Measurements from ENCODE around the gene RARB. TPM values are rescaled to one million over a fixed set of nuclear protein-coding genes. Genes with fewer than 3 reads are reported as not detected.
A peak's percentile ranks its signal among the peaks of the same experiment; 100 is the strongest.

The RARB gene
- total and polyA plus RNA-seq, 2 donors (not counting 1 experiment from before 2014, with no cell fraction given) = 9.4 to 13.3 TPM

- no peaks in the 10 kb centered on the region for H3K36me3 ChIP-seq (ENCODE audit: control insufficient read depth, insufficient read depth, low read length)
- H3K4me3 ChIP-seq (replicated peaks in 1 of 4; ENCODE audit: control extremely low read depth in 1 of 4, insufficient read depth in 1 of 4, low read depth in 3 of 4, low read length in 4 of 4) = no peak overlapping the region
- no peak overlapping the region for H2AFZ ChIP-seq (ENCODE audit: low read length)
- no peaks in the 10 kb centered on the region for H3K9me3 ChIP-seq (ENCODE audit: control insufficient read depth, insufficient read depth, low read depth, low read length)
- no peak overlapping the region for H3K9ac ChIP-seq (ENCODE audit: insufficient read depth, low read length)
- no peak overlapping the region for H3K27ac ChIP-seq (ENCODE audit: insufficient read depth, low read length)
- DNase-seq (ENCODE audit: low read depth in 2 of 2) = peak in 1 of 2 donors; percentile 65
- no peaks in the 10 kb centered on the region for H3K4me1 ChIP-seq (ENCODE audit: control insufficient read depth, extremely low read depth, insufficient read depth, low read length)
- no peaks in the 10 kb centered on the region for H3K79me2 ChIP-seq (ENCODE audit: control insufficient read depth, insufficient read depth, low read length)
- H3K4me2 ChIP-seq (ENCODE audit: extremely low read depth, insufficient read depth, low read length) = no peak overlapping the region
- TF ChIP-seq CTCF (conservative IDR thresholded peaks at IDR 0.05 in 1 of 2, IDR thresholded peaks at IDR 0.05 in 1 of 2; ENCODE audit: low read depth in 1 of 2, low read length in 2 of 2) = no peak
- TF ChIP-seq EZH2 (IDR thresholded peaks at IDR 0.05; ENCODE audit: low read length, missing control alignments) = no peak
- no peaks in the 10 kb centered on the region for H4K20me1 ChIP-seq (ENCODE audit: control insufficient read depth, extremely low read depth, insufficient read depth, low read length)
- no peaks in the 10 kb centered on the region for H3K27me3 ChIP-seq (ENCODE audit: control insufficient read depth, insufficient read depth, low read length)
These were observed 139.3 kb downstream of the RARB start for GRCh38 chr3:25567388-25567787.

GRCh38 chr3:25567806-25568524 lies 139.9 kb downstream of the RARB start:
- no peak overlapping the region for H3K4me3 ChIP-seq (replicated peaks in 1 of 4; ENCODE audit: control extremely low read depth in 1 of 4, insufficient read depth in 1 of 4, low read depth in 3 of 4, low read length in 4 of 4)
- H3K27ac ChIP-seq (ENCODE audit: insufficient read depth, low read length) = no peak overlapping the region
- no peaks in the 10 kb centered on the region for H3K4me1 ChIP-seq (ENCODE audit: control insufficient read depth, extremely low read depth, insufficient read depth, low read length)
- no peak overlapping the region for H3K4me2 ChIP-seq (ENCODE audit: extremely low read depth, insufficient read depth, low read length)
- no peak overlapping the region for H2AFZ ChIP-seq (ENCODE audit: low read length)
- no peaks in the 10 kb centered on the region for H3K79me2 ChIP-seq (ENCODE audit: control insufficient read depth, insufficient read depth, low read length)
- H3K9me3 ChIP-seq (ENCODE audit: control insufficient read depth, insufficient read depth, low read depth, low read length) = no peaks in the 10 kb centered on the region
- no peaks in the 10 kb centered on the region for H4K20me1 ChIP-seq (ENCODE audit: control insufficient read depth, extremely low read depth, insufficient read depth, low read length)
- no peaks in the 10 kb centered on the region for H3K27me3 ChIP-seq (ENCODE audit: control insufficient read depth, insufficient read depth, low read length)
- H3K9ac ChIP-seq (ENCODE audit: insufficient read depth, low read length) = no peak overlapping the region
- H3K36me3 ChIP-seq (ENCODE audit: control insufficient read depth, insufficient read depth, low read length) = no peaks in the 10 kb centered on the region
- no peak for DNase-seq (ENCODE audit: low read depth in 2 of 2)
- TF ChIP-seq EZH2 (IDR thresholded peaks at IDR 0.05; ENCODE audit: low read length, missing control alignments) (no peak), CTCF (conservative IDR thresholded peaks at IDR 0.05 in 1 of 2, IDR thresholded peaks at IDR 0.05 in 1 of 2; ENCODE audit: low read depth in 1 of 2, low read length in 2 of 2) (no peak)

DNA sequence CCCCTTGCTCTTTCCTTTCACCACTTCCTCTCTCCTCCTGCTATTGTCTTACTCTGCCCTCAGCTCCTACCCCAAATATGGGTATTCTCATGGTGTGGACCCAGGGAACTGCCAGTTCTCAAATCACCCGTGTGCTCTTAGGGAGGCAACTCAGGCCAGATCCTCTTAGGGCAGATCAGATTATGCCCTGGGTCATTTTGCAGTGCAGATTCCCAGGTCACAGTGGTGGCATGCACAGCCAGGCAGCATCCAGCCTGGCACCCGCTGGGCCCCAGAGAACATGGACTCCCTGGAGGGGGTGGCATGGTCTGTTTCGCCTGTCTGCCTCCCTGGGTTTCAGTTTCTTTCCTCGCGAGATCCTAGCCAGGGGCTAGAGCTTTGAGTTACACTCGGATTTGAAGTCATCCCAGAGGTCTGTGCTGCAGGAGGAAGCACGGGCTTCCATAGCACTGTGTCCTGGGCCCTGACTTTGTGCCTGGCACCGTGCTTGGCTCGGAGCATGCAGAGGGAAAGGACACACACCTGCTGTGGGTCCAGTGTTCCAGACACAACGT lies 140.5 kb downstream of the RARB start:
- Histone ChIP-seq H3K27ac (ENCODE audit: insufficient read depth, low read length) (no peak overlapping the region), H2AFZ (ENCODE audit: low read length) (no peak overlapping the region), H3K36me3 (ENCODE audit: control insufficient read depth, insufficient read depth, low read length) (no peaks in the 10 kb centered on the region), H3K4me1 (ENCODE audit: control insufficient read depth, extremely low read depth, insufficient read depth, low read length) (peaks cover 3% of the 10 kb centered on the region), H3K4me3 (replicated peaks in 1 of 4; ENCODE audit: control extremely low read depth in 1 of 4, insufficient read depth in 1 of 4, low read depth in 3 of 4, low read length in 4 of 4) (no peak overlapping the region), H4K20me1 (ENCODE audit: control insufficient read depth, extremely low read depth, insufficient read depth, low read length) (no peaks in the 10 kb centered on the region), H3K27me3 (ENCODE audit: control insufficient read depth, insufficient read depth, low read length) (no peaks in the 10 kb centered on the region), H3K4me2 (ENCODE audit: extremely low read depth, insufficient read depth, low read length) (no peak overlapping the region), H3K9me3 (ENCODE audit: control insufficient read depth, insufficient read depth, low read depth, low read length) (no peaks in the 10 kb centered on the region), H3K9ac (ENCODE audit: insufficient read depth, low read length) (no peak overlapping the region), H3K79me2 (ENCODE audit: control insufficient read depth, insufficient read depth, low read length) (no peaks in the 10 kb centered on the region)
- no peak for DNase-seq (ENCODE audit: low read depth in 2 of 2)
- TF ChIP-seq CTCF (conservative IDR thresholded peaks at IDR 0.05 in 1 of 2, IDR thresholded peaks at IDR 0.05 in 1 of 2; ENCODE audit: low read depth in 1 of 2, low read length in 2 of 2) (no peak), EZH2 (IDR thresholded peaks at IDR 0.05; ENCODE audit: low read length, missing control alignments) (no peak)

All from fibroblast of lung (primary cell).